SH-SY5Y (cell line): ENCODE results near the gene CECR2.

Experiments
- GATA2 ChIP-seq: IDR thresholded peaks from 2 replicates; pipeline ENCODE4 v1.6.1; 2011; ENCODE audit warnings: mild to moderate bottlenecking, low read depth, low read length
- GATA3 ChIP-seq: IDR thresholded peaks from 2 replicates; pipeline ENCODE4 v1.6.1; 2011; ENCODE audit warnings: low read depth, mild to moderate bottlenecking, low read length, moderate library complexity

DNA sequence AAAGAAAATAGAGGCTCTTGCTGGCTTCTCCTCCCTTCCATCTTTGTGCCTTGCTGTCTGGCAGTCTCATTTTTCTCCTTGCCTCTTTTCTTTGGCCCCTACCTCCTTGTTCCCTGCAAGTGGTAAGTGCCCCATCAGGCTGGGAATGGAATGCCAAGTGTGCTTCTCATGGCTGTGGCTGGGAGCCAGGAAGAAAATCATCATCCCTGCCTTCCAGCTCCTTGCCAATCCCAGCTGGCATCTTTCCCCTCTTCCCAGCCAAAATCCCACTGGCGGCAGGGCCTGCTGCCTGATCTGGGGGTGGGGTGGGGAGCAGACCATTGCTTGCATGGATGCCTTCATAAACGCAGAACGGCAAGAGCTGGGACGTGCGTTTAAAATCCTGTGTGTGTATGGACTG lies 167.0 kb downstream of the CECR2 start:
- no peak for TF ChIP-seq GATA3
- TF ChIP-seq GATA2: no peak
